ENCODE results near the gene C14orf180. TPM values are rescaled to one million over a fixed set of nuclear protein-coding genes. Genes with fewer than 3 reads are reported as not detected.

C14orf180 gene
- total and polyA plus RNA-seq, 2 of the 8 experiments (the other 6 are each of a cell fraction or from before 2014, with no cell fraction given): not detected

- Histone ChIP-seq H2BK12ac (ENCODE audit: low read depth, low read length) (0 out of 2 replicates have a peak overlapping the region, but pooled peaks have one; percentile 50), H4K20me1 (replicated peaks in 1 of 2; ENCODE audit: control insufficient read depth in 1 of 2, insufficient read depth in 2 of 2, low read length in 2 of 2) (no peaks in the 10 kb centered on the region), H3K79me2 (ENCODE audit: control insufficient read depth in 1 of 2, insufficient read depth in 2 of 2, low read length in 2 of 2) (no peaks in the 10 kb centered on the region), H2BK120ac (replicated peaks; ENCODE audit: low read depth, low read length) (no peak overlapping the region), H2BK5ac (ENCODE audit: low read depth, low read length) (no peak overlapping the region), H4K8ac (ENCODE audit: extremely low read depth, insufficient read depth, low read length) (peak overlapping the region; percentile 48; the same call in 1 of the 2 replicates), H2AFZ (ENCODE audit: low read length) (no peak overlapping the region), H3K4me2 (ENCODE audit: insufficient read depth in 1 of 2, low read depth in 2 of 2, low read length in 2 of 2) (no peak overlapping the region), H2BK15ac (ENCODE audit: low read length) (no peak overlapping the region), H3K4ac (replicated peaks; ENCODE audit: insufficient read length, low read depth, low read length) (no peak overlapping the region), H2BK20ac (ENCODE audit: low read length) (no peak overlapping the region), H3K27ac (ENCODE audit: low read depth, low read length) (no peak overlapping the region), H3K4me1 (replicated peaks in 1 of 4; ENCODE audit: control insufficient read depth in 3 of 4, insufficient read depth in 4 of 4, low read length in 3 of 4) (no peaks in the 10 kb centered on the region), H3K9ac (replicated peaks in 1 of 4; ENCODE audit: extremely low read depth in 1 of 4, low read depth in 3 of 4, low read length in 3 of 4) (no peak overlapping the region), H3K9me3 (ENCODE audit: insufficient read depth in 2 of 2, low read depth in 1 of 2, low read length in 1 of 2) (no peaks in the 10 kb centered on the region), H3K36me3 (ENCODE audit: control insufficient read depth in 2 of 4, insufficient read depth in 4 of 4, low read length in 3 of 4) (no peaks in the 10 kb centered on the region; a peak in 2 of 8 replicates), H3K23ac (ENCODE audit: insufficient read length) (no peak overlapping the region), H2AK5ac (ENCODE audit: low read depth, low read length) (no peak overlapping the region), H4K5ac (ENCODE audit: insufficient read length, low read depth, low read length) (no peak overlapping the region), H3K14ac (ENCODE audit: insufficient read length) (no peak overlapping the region), H4K91ac (replicated peaks; ENCODE audit: insufficient read length, low read length) (no peak overlapping the region), H3K18ac (ENCODE audit: extremely low read depth, low read length) (no peak overlapping the region), H3K27me3 (replicated peaks in 1 of 4; ENCODE audit: control insufficient read depth in 3 of 4, extremely low read depth in 1 of 4, insufficient read depth in 3 of 4, low read length in 3 of 4) (no peaks in the 10 kb centered on the region; a peak in 1 of 7 replicates), H3K23me2 (ENCODE audit: low read depth, low read length) (no peaks in the 10 kb centered on the region), H3K56ac (replicated peaks; ENCODE audit: insufficient read length, low read depth, low read length) (no peak overlapping the region), H3K79me1 (ENCODE audit: low read depth, low read length) (no peaks in the 10 kb centered on the region), H3K4me3 (ENCODE audit: extremely low read depth in 1 of 4, insufficient read depth in 2 of 4, low read depth in 3 of 4, low read length in 4 of 4) (no peak overlapping the region)
- CTCF ChIA-PET (ENCODE audit: partially characterized antibody): interaction anchor here (0.6 to 1.9 kb wide), 6 partner anchors 35 to 494 kb away, joined by 3 to 8 read pairs (median 4); partner anchors contain the start of gene TMEM179
- DNase-seq (ENCODE audit: low read depth in 1 of 2, low spot score in 2 of 2) (no peak), FAIRE-seq (no peak)
- WGBS, 2 experiments (ENCODE audit: extremely low coverage in 1 of 2, insufficient coverage in 1 of 2, insufficient read length in 1 of 2, insufficient replicate concordance in 2 of 2, low coverage in 1 of 2, low lambda C conversion rate in 2 of 2, missing lambda C conversion rate in 1 of 2): 85% methylated on average over 5 of the region's 5 CpGs; no CpG with 5 or more reads in 1 of the 2 experiments
- POLR2A ChIA-PET (ENCODE audit: partially characterized antibody): no interaction called here
- TF ChIP-seq ATF2 (IDR thresholded peaks at IDR 0.05; ENCODE audit: low read length): no peak
- TF ChIP-seq RFX5 (IDR thresholded peaks at IDR 0.05; ENCODE audit: borderline replicate concordance, low read depth, low read length): no peak
- TF ChIP-seq KDM1A (IDR thresholded peaks at IDR 0.05; ENCODE audit: borderline replicate concordance, low read length): no peak
- no peak for TF ChIP-seq POLR2AphosphoS5 (IDR thresholded peaks at IDR 0.05; ENCODE audit: low read depth, low read length)
- no peak for TF ChIP-seq CTBP2 (IDR thresholded peaks at IDR 0.05; ENCODE audit: borderline replicate concordance, insufficient read depth, insufficient read length, low read length)
- TF ChIP-seq ZNF274 (IDR thresholded peaks at IDR 0.05; ENCODE audit: borderline replicate concordance, extremely low read depth, low read length): no peak
These were observed 59.9 kb downstream of the C14orf180 start for GRCh38 chr14:104639471-104639870.
